ENCODE measurements around the gene S100A7A.

GRCh38 chr1:153375511-153375910, 40.8 kb upstream of the S100A7A start, which contains the start of gene S100A12:
- TF ChIP-seq YY1 (IDR thresholded peaks at IDR 0.05; ENCODE audit: insufficient read depth, insufficient read length) (no peak), ZNF274 (IDR thresholded peaks at IDR 0.05; ENCODE audit: low read depth, low read length) (no peak), SUZ12 (IDR thresholded peaks at IDR 0.05; ENCODE audit: extremely low read depth, insufficient read depth, insufficient read length) (no peak)

Measured in NT2/D1 (cell line).